ENCODE measurements around the gene PAXX. TPM values are rescaled to one million over a fixed set of nuclear protein-coding genes. Genes with fewer than 3 reads are reported as not detected.

The PAXX gene
- total and polyA plus RNA-seq, 8 donors, result 11.9 to 206 (median 92.0) TPM

- H3K27me3 ChIP-seq, result no peaks in the 10 kb centered on the region
- no peak for DNase-seq
- TF ChIP-seq, protein P1, sequence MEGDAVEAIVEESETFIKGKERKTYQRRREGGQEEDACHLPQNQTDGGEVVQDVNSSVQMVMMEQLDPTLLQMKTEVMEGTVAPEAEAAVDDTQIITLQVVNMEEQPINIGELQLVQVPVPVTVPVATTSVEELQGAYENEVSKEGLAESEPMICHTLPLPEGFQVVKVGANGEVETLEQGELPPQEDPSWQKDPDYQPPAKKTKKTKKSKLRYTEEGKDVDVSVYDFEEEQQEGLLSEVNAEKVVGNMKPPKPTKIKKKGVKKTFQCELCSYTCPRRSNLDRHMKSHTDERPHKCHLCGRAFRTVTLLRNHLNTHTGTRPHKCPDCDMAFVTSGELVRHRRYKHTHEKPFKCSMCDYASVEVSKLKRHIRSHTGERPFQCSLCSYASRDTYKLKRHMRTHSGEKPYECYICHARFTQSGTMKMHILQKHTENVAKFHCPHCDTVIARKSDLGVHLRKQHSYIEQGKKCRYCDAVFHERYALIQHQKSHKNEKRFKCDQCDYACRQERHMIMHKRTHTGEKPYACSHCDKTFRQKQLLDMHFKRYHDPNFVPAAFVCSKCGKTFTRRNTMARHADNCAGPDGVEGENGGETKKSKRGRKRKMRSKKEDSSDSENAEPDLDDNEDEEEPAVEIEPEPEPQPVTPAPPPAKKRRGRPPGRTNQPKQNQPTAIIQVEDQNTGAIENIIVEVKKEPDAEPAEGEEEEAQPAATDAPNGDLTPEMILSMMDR (IDR thresholded peaks at IDR 0.05), result no peak
- TF ChIP-seq EP300 (IDR thresholded peaks at IDR 0.05) (no peak), POLR2AphosphoS5 (IDR thresholded peaks at IDR 0.05) (no peak), POLR2A (IDR thresholded peaks at IDR 0.05) (no peak)
- peaks cover 24 to 55% (median 40%) of the 10 kb centered on the region in 4 donors for H3K4me1 ChIP-seq
- H3K36me3 ChIP-seq, result peaks cover 10 to 31% (median 21%) of the 10 kb centered on the region in 4 donors
- WGBS, 5 donors, result 53 to 65% (median 60%) methylated on average over 7 of the region's 7 CpGs
- no peak overlapping the region for H3K4me3 ChIP-seq
- intact Hi-C loops (cut with DNase I; ENCODE audit: low total_unique reads), result loop anchor here (10.0 kb wide), 1 partner anchor 68 kb away; the partner anchor contains the start of gene LCN12
- no peaks in the 10 kb centered on the region for H3K9me3 ChIP-seq
- H3K27ac ChIP-seq, result peak overlapping the region in 1 of 5 donors; percentile 42
Measured at GRCh38 chr9:137023157-137023556, 30.9 kb downstream of the PAXX start.

GRCh38 chr9:137023583-137023991 lies 31.4 kb downstream of the PAXX start:
- Histone ChIP-seq H3K9me3 (no peaks in the 10 kb centered on the region), H3K4me3 (no peak overlapping the region), H3K27ac (peak overlapping the region in 2 of 5 donors; percentile 14 to 42), H3K36me3 (peaks cover 10 to 29% (median 19%) of the 10 kb centered on the region in 4 donors), H3K27me3 (no peaks in the 10 kb centered on the region), H3K4me1 (peaks cover 27 to 59% (median 43%) of the 10 kb centered on the region in 4 donors)
- TF ChIP-seq POLR2A (IDR thresholded peaks at IDR 0.05) (no peak), POLR2AphosphoS5 (IDR thresholded peaks at IDR 0.05) (no peak), EP300 (IDR thresholded peaks at IDR 0.05) (no peak)
- TF ChIP-seq, protein P1 (IDR thresholded peaks at IDR 0.05), result no peak
- DNase-seq, result no peak
- 85 to 89% (median 86%) methylated on average over 10 to 15 of the region's 15 CpGs for WGBS, 5 donors
- intact Hi-C loops (cut with DNase I; ENCODE audit: low total_unique reads), result loop anchor here (10.0 kb wide), 1 partner anchor 69 kb away; the partner anchor contains the start of gene LCN12

DNA sequence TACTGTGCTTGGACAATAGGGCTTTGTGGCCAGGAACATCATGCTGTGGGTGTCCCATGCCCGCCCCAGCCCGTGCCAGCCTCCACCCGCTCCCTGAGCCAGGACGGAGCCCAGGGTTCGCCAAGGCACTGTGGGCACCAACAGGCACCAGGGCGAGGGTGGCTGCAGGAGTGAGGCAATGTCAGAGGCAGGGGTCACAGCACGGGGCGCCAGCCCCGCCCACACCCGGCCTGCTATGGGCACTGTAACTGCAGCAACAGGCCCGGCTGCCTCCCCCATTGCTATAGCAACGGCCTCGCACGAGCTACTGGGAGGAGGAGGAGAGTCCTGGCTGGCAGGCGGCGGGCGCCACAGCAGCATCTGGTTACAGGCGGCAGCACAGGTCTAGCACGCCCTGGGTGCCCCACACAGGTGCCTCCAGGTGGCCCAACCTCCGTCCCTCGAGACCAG lies 33.3 kb downstream of the PAXX start:
- WGBS, 5 donors, result 29 to 52% (median 35%) methylated on average over 10 to 21 of the region's 21 CpGs; no CpG with 5 or more reads in 1 of the 5 donors
- peaks cover 40 to 77% (median 58%) of the 10 kb centered on the region in 4 donors for H3K4me1 ChIP-seq
- intact Hi-C loops (cut with DNase I; ENCODE audit: low total_unique reads), result loop anchor here (10.0 kb wide), 1 partner anchor 71 kb away; the partner anchor contains the start of gene LCN12
- DNase-seq, result peak; percentile 88 to 91
- H3K27ac ChIP-seq, result peak overlapping the region; percentile 56 to 74 (median 60)
- H3K36me3 ChIP-seq, result peaks cover 3 to 10% (median 6%) of the 10 kb centered on the region in 4 donors
- TF ChIP-seq, protein P1 (IDR thresholded peaks at IDR 0.05), result peak in 1 of 7 experiments; percentile 4
- no peak for TF ChIP-seq POLR2A (IDR thresholded peaks at IDR 0.05)
- peak overlapping the region in 1 of 4 donors; percentile 16 for H3K4me3 ChIP-seq
- no peaks in the 10 kb centered on the region for H3K27me3 ChIP-seq
- H3K9me3 ChIP-seq, result no peaks in the 10 kb centered on the region

DNA sequence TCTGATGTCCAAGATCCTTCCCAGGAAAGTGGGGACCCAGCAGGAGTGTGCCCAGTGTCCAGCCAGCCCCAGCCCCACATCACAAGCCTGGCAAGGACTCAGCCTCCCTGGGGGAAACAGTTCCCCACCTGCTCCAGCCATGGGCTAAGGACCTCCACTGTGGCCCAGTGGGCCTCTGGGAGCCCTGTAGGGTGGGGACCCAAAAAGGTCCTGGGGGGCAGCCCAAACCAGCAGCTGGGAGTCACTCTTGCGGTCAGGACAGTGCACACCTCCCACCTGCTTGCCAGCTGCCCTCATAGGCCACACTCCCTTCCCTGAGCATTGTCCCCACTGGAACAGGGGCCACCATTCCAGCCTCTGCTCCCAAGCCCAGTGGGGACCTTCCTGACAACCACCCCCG lies 34.2 kb downstream of the PAXX start:
- Histone ChIP-seq H3K27ac (peak overlapping the region; percentile 59 to 74 (median 64)), H3K27me3 (no peaks in the 10 kb centered on the region), H3K4me3 (peak overlapping the region in 3 of 4 donors; percentile 52 to 68 (median 53)), H3K4me1 (peaks cover 40 to 85% (median 63%) of the 10 kb centered on the region in 4 donors), H3K9me3 (no peaks in the 10 kb centered on the region), H3K36me3 (peaks cover 0 to 1% (median 0%) of the 10 kb centered on the region in 4 donors)
- intact Hi-C loops (cut with DNase I; ENCODE audit: low total_unique reads), result loop anchor here (10.0 kb wide), 1 partner anchor 72 kb away; the partner anchor contains the start of gene LCN12
- no peak for TF ChIP-seq POLR2A (IDR thresholded peaks at IDR 0.05)
- TF ChIP-seq, protein P1 (IDR thresholded peaks at IDR 0.05), result no peak
- TF ChIP-seq POLR2AphosphoS5 (IDR thresholded peaks at IDR 0.05), result no peak
- no peak for TF ChIP-seq EP300 (IDR thresholded peaks at IDR 0.05)
- no peak for DNase-seq
- WGBS, 5 donors, result 63 to 83% (median 81%) methylated on average over 2 of the region's 2 CpGs

All from stomach (tissue), 9 donors.